ENCODE measurements around the gene ZNF780A.

ZNF780A gene

DNA sequence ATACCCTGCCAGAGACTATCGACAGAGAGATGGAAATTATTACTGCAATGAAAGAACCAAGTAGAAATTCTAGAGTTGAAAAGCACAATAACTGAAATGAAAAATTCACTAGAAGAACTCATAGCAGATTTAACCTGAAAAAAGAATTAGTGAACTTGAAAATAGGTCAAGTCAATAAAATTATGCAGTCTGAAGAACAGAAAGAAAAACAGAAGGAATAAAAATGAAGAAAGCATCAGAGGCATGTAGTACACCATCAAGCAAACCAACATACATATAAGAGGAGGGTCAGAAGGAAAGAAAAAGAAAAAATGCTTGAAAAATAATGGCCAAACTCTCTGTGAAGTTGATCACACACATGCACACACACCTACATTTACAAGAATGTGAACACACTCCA is 31.1 kb downstream of the ZNF780A start:
- Histone ChIP-seq H3K4me3 (ENCODE audit: low read length, poor library complexity, severe bottlenecking) (no peak overlapping the region), H3K9ac (ENCODE audit: low read depth, low read length, poor library complexity, severe bottlenecking) (no peak overlapping the region), H3K36me3 (ENCODE audit: insufficient read depth, low read length) (no peaks in the 10 kb centered on the region), H3K9me2 (replicated peaks; ENCODE audit: low read depth, low read length) (no peaks in the 10 kb centered on the region), H3K79me2 (ENCODE audit: insufficient read depth, low read length) (peaks cover 14% of the 10 kb centered on the region; the same call in 1 of the 2 replicates), H3F3A (ENCODE audit: low read depth) (no peaks in the 10 kb centered on the region), H3K9me3 (ENCODE audit: insufficient read depth, low read depth, low read length) (peaks cover 3% of the 10 kb centered on the region; the same call in 1 of the 2 replicates), H3K27me3 (ENCODE audit: insufficient read depth, low read length, poor library complexity, severe bottlenecking) (peaks cover 27% of the 10 kb centered on the region), H3K4me2 (ENCODE audit: low read depth, low read length, poor library complexity, severe bottlenecking) (no peak overlapping the region), H2AFZ (ENCODE audit: low read length) (no peak overlapping the region), H3K4me1 (ENCODE audit: insufficient read depth, low read length, poor library complexity, severe bottlenecking) (peaks cover 14% of the 10 kb centered on the region), H4K20me1 (ENCODE audit: insufficient read depth, low read length, poor library complexity, severe bottlenecking) (no peaks in the 10 kb centered on the region)
- TF ChIP-seq EZH2phosphoT487 (IDR thresholded peaks at IDR 0.05; ENCODE audit: borderline replicate concordance), result no peak
- TF ChIP-seq, protein P1, sequence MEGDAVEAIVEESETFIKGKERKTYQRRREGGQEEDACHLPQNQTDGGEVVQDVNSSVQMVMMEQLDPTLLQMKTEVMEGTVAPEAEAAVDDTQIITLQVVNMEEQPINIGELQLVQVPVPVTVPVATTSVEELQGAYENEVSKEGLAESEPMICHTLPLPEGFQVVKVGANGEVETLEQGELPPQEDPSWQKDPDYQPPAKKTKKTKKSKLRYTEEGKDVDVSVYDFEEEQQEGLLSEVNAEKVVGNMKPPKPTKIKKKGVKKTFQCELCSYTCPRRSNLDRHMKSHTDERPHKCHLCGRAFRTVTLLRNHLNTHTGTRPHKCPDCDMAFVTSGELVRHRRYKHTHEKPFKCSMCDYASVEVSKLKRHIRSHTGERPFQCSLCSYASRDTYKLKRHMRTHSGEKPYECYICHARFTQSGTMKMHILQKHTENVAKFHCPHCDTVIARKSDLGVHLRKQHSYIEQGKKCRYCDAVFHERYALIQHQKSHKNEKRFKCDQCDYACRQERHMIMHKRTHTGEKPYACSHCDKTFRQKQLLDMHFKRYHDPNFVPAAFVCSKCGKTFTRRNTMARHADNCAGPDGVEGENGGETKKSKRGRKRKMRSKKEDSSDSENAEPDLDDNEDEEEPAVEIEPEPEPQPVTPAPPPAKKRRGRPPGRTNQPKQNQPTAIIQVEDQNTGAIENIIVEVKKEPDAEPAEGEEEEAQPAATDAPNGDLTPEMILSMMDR (conservative IDR thresholded peaks at IDR 0.05; ENCODE audit: low read length), result no peak

DNA sequence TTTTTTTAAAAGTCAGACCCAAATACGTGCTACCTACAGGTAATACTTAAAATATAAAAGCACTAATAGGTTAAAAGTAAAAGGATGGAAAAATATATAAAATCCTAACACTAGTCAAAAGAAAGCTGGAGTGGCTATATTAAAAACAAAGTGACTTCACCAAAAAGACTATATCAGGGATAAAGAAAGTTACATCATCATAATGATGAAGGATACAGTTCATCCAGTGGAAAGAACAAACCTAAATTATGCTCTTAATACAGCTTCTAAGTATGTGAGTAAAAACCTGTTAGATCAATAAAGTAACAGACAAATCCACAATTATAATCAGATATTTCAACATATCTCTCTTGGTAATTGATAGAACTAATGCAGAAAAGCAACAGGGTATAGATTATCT is 33.6 kb downstream of the ZNF780A start:
- TF ChIP-seq EZH2phosphoT487 (IDR thresholded peaks at IDR 0.05; ENCODE audit: borderline replicate concordance), result no peak
- TF ChIP-seq, protein P1 (conservative IDR thresholded peaks at IDR 0.05; ENCODE audit: low read length), result no peak
- Histone ChIP-seq H3K27me3 (ENCODE audit: insufficient read depth, low read length, poor library complexity, severe bottlenecking) (peaks cover 27% of the 10 kb centered on the region), H3F3A (ENCODE audit: low read depth) (no peaks in the 10 kb centered on the region), H3K4me3 (ENCODE audit: low read length, poor library complexity, severe bottlenecking) (peak overlapping the region; percentile 83), H3K79me2 (ENCODE audit: insufficient read depth, low read length) (peaks cover 35% of the 10 kb centered on the region), H3K4me1 (ENCODE audit: insufficient read depth, low read length, poor library complexity, severe bottlenecking) (peaks cover 30% of the 10 kb centered on the region), H3K9ac (ENCODE audit: low read depth, low read length, poor library complexity, severe bottlenecking) (no peak overlapping the region), H3K9me2 (replicated peaks; ENCODE audit: low read depth, low read length) (no peaks in the 10 kb centered on the region), H3K4me2 (ENCODE audit: low read depth, low read length, poor library complexity, severe bottlenecking) (no peak overlapping the region), H2AFZ (ENCODE audit: low read length) (no peak overlapping the region), H4K20me1 (ENCODE audit: insufficient read depth, low read length, poor library complexity, severe bottlenecking) (no peaks in the 10 kb centered on the region), H3K36me3 (ENCODE audit: insufficient read depth, low read length) (no peaks in the 10 kb centered on the region), H3K9me3 (ENCODE audit: insufficient read depth, low read depth, low read length) (peaks cover 3% of the 10 kb centered on the region; the same call in 1 of the 2 replicates)

DNA sequence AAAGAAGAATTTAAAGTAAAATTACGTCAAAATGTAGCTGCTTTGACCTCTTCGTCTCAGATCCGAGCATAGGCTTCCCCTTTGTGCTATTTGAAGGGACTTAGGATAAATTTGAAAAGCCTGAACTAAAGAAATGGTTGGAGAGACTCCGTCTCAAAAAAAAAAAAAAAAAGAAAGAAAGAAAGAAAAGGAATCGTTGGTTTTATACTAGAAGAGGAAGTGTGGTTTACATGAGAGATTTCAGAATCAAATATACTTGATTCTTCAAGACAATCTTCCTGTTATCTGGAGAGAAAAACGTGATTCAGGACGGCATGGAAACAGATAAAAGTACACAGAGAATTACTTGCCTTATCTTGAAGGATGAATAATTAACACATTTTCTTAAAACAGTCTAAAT is 34.2 kb downstream of the ZNF780A start:
- peaks cover 3% of the 10 kb centered on the region; the same call in 1 of the 2 replicates for H3K9me3 ChIP-seq (ENCODE audit: insufficient read depth, low read depth, low read length)
- peak overlapping the region; percentile 97 for H2AFZ ChIP-seq (ENCODE audit: low read length)
- peaks cover 34% of the 10 kb centered on the region for H3K4me1 ChIP-seq (ENCODE audit: insufficient read depth, low read length, poor library complexity, severe bottlenecking)
- H3K9ac ChIP-seq (ENCODE audit: low read depth, low read length, poor library complexity, severe bottlenecking), result peak overlapping the region; percentile 72
- no peaks in the 10 kb centered on the region for H3F3A ChIP-seq (ENCODE audit: low read depth)
- H3K4me2 ChIP-seq (ENCODE audit: low read depth, low read length, poor library complexity, severe bottlenecking), result peak overlapping the region; percentile 93
- H3K27me3 ChIP-seq (ENCODE audit: insufficient read depth, low read length, poor library complexity, severe bottlenecking), result peaks cover 27% of the 10 kb centered on the region
- H3K79me2 ChIP-seq (ENCODE audit: insufficient read depth, low read length), result peaks cover 42% of the 10 kb centered on the region
- no peaks in the 10 kb centered on the region for H3K9me2 ChIP-seq (replicated peaks; ENCODE audit: low read depth, low read length)
- no peaks in the 10 kb centered on the region for H3K36me3 ChIP-seq (ENCODE audit: insufficient read depth, low read length)
- peaks cover 2% of the 10 kb centered on the region for H4K20me1 ChIP-seq (ENCODE audit: insufficient read depth, low read length, poor library complexity, severe bottlenecking)
- no peak for TF ChIP-seq EZH2phosphoT487 (IDR thresholded peaks at IDR 0.05; ENCODE audit: borderline replicate concordance)
- TF ChIP-seq, protein P1 (conservative IDR thresholded peaks at IDR 0.05; ENCODE audit: low read length), result no peak
- peak overlapping the region; percentile 83 for H3K4me3 ChIP-seq (ENCODE audit: low read length, poor library complexity, severe bottlenecking)

All from Loucy (cell line).